Measurements from ENCODE around the gene PRRC2B.
"Not testable (repeated sequence)": the region's sequence is repeated elsewhere in the genome, so short reads cannot be mapped to it uniquely, and the experiment has no call there.

The PRRC2B gene

DNA sequence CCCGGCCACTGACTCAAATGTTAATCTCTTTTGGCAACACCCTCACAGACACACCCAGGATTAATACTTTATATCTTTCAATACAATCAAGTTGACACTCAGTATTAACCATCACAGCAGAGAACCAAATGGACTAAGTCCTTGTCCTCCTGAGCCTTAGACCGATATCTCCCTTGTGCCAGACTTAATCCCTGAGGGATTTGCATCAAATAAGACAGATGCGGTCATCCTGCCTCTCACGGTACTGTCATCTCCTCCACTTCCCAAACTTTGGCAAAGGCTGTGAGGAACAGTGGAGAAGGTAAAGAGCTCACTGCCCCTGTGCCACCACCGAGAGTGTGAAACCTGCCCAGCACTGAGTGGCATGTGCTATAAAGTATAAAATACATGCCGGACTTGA, 6.5 kb upstream of the PRRC2B start:
- no peak for DNase-seq (ENCODE audit: low read depth)

DNA sequence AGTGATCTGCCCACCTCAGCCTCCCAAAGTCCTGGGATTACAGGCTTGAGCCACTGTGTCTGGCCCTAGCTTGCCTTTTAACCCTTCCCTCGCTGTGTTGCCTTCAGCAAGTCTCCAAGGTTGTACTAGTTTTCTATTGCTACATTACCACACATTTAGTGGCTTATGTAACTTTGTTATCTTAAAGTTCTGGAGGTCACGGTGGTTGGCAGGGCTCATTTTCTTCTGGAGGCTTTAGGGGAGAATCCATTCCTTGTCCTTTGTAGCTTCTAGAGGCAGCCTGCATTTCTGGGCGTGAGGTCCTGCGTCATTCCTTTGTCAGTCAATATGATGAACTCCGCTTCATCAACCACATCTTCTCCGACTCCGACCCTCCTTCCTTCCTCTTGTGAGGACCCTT, 2.9 kb upstream of the PRRC2B start:
- no peak for DNase-seq (ENCODE audit: low read depth)

DNA sequence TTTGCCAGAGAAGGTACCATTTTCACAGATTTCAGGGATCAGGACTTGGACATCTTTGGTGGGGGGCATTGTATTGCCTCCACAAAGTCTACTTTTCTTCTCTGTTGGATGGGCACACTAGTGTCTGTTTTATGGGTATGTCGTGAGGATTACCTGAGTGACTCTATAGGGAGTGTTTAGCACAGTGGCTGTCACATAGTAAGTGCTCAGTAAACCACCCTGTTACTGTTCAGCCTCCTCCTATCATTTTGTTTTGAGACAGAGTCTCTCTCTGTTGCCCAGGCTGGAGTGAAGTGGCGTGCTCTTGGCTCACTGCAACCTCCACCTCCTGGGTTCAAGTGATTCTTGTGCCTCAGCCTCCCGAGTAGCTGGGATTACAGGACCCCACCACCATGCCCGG, 2.4 kb upstream of the PRRC2B start:
- DNase-seq (ENCODE audit: low read depth): no peak

GRCh38 chr9:131394464-131395156, 724 bp downstream of the PRRC2B start:
- peak; percentile 59 for DNase-seq (ENCODE audit: low read depth)

GRCh38 chr9:131395157-131396098, 1.5 kb downstream of the PRRC2B start:
- DNase-seq (ENCODE audit: low read depth): peak; percentile 43

DNA sequence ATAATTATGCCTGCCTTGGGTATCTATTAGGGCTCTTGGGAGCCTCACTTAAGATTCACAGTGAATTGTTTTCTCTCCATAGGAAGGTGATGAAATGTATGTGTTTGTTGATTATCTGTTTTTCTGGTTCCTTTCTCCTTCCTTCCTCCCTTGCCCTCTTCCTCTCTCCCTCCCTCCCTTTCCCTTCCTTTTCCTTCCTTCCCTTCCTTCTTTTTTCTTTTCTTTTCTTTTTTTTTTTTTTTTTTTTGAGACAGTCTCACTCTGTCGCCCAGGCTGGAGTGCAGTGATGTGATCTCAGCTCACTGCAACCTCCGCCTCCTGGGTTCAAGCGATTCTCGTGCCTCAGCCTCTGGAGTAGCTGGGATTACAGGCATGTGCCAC, 2.2 kb downstream of the PRRC2B start:
- DNase-seq (ENCODE audit: low read depth): not testable (repeated sequence)

DNA sequence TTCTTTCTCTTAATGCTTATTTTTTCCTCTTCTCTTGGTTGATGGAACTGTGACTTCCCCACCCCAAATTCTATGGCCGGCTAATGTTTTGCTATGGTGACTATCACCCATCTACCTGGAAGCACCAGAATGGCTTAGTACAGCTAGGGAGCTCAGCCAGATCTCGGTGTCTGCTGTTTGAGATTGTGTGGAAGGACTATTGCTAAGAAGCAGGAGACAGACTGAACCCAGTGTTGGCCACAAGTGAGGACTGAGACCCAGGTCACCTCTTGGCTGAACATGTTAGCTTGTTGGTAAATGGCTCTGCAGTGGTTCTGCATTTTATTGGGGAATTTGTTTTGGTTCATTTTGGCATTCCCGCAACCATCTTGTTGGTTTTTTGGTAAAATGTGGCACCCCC, 2.7 kb downstream of the PRRC2B start:
- DNase-seq (ENCODE audit: low read depth): no peak

- DNase-seq (ENCODE audit: low read depth): peak; percentile 64
Observed at GRCh38 chr9:131397100-131397790, 3.4 kb downstream of the PRRC2B start.

- no peak for DNase-seq (ENCODE audit: low read depth)
Observed at GRCh38 chr9:131398204-131398603, 4.3 kb downstream of the PRRC2B start.

GRCh38 chr9:131399972-131400371, 6.1 kb downstream of the PRRC2B start:
- DNase-seq (ENCODE audit: low read depth): no peak

GRCh38 chr9:131400627-131401026, 6.7 kb downstream of the PRRC2B start:
- DNase-seq (ENCODE audit: low read depth): no peak

GRCh38 chr9:131402073-131402472, 8.2 kb downstream of the PRRC2B start:
- peak; percentile 77 for DNase-seq (ENCODE audit: low read depth)

- peak; percentile 92 for DNase-seq (ENCODE audit: low read depth)
Observed at GRCh38 chr9:131402738-131403492, 9.0 kb downstream of the PRRC2B start.

GRCh38 chr9:131403493-131403773, 9.5 kb downstream of the PRRC2B start:
- DNase-seq (ENCODE audit: low read depth): no peak

GRCh38 chr9:131404581-131404980, 10.7 kb downstream of the PRRC2B start:
- no peak for DNase-seq (ENCODE audit: low read depth)

GRCh38 chr9:131404987-131405386, 11.1 kb downstream of the PRRC2B start:
- no peak for DNase-seq (ENCODE audit: low read depth)

DNA sequence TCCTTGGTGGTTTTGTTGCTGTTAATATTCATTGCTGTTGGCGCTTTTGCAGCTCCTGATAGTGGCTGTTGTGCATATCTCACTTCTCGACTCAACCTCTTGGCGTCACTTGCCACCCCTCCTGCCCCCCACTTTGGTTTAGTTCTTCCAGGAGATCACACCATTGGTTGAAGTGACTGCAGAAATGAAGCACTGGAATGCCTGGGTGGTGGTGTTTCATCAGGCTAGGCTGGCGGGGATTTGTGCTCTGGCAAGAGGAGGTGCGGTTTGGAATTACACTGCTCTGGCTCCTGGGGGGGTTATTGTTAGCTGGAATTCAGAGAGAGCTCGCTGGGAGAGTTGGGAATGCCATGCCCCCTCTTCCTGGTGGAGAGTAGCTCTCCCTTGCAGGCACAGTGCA, 11.5 kb downstream of the PRRC2B start:
- DNase-seq (ENCODE audit: low read depth): peak; percentile 27

- no peak for DNase-seq (ENCODE audit: low read depth)
Observed at GRCh38 chr9:131405858-131406537, 12.1 kb downstream of the PRRC2B start.

GRCh38 chr9:131406563-131407436, 12.9 kb downstream of the PRRC2B start:
- peak; percentile 34 for DNase-seq (ENCODE audit: low read depth)

DNA sequence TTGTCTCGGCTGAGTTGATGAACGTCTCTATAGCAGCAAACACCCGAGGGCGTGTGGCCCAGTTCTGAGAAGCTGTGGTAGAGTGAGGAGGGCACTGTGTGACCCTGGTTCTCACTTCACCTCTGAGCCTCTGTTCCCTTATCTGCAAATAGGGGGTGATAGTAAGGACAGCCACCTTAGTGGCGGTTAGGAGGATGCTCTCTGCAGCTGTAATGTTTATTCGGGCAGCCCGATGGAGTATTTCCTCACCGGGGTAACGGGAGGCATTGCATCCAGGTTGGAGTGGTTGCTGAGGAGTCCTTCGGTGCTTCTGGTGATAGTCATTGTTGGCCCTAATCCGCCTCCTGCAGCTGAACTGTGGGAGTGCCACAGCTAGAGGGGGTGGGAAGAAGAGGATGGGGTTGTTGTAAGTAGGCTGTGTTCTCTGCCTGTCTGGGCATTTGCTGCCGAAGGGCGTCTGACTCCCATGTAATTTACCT, 13.9 kb downstream of the PRRC2B start:
- no peak for DNase-seq (ENCODE audit: low read depth)
